ENCODE data around the gene PRRX1.

GRCh38 chr1:170660871-170661645 lies 2.9 kb upstream of the PRRX1 start:
- TF ChIP-seq, protein P1, sequence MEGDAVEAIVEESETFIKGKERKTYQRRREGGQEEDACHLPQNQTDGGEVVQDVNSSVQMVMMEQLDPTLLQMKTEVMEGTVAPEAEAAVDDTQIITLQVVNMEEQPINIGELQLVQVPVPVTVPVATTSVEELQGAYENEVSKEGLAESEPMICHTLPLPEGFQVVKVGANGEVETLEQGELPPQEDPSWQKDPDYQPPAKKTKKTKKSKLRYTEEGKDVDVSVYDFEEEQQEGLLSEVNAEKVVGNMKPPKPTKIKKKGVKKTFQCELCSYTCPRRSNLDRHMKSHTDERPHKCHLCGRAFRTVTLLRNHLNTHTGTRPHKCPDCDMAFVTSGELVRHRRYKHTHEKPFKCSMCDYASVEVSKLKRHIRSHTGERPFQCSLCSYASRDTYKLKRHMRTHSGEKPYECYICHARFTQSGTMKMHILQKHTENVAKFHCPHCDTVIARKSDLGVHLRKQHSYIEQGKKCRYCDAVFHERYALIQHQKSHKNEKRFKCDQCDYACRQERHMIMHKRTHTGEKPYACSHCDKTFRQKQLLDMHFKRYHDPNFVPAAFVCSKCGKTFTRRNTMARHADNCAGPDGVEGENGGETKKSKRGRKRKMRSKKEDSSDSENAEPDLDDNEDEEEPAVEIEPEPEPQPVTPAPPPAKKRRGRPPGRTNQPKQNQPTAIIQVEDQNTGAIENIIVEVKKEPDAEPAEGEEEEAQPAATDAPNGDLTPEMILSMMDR (tag by site-specific recombination; IDR thresholded peaks at IDR 0.05), result no peak
- TF ChIP-seq ZNF670 (tag by site-specific recombination; IDR thresholded peaks at IDR 0.05; ENCODE audit: low read depth), result no peak
- no peak for TF ChIP-seq ZNF830 (tag by site-specific recombination; IDR thresholded peaks at IDR 0.05; ENCODE audit: low read depth)
- no peak for TF ChIP-seq YY1 (tag by site-specific recombination; IDR thresholded peaks at IDR 0.05)
- no peak for TF ChIP-seq ZNF48 (tag by site-specific recombination; IDR thresholded peaks at IDR 0.05)
- TF ChIP-seq ZNF449 (tag by site-specific recombination; IDR thresholded peaks at IDR 0.05), result no peak
- TF ChIP-seq ZNF26 (tag by site-specific recombination; IDR thresholded peaks at IDR 0.05), result no peak
- TF ChIP-seq ZNF658 (tag by site-specific recombination; IDR thresholded peaks at IDR 0.05), result no peak
- TF ChIP-seq, protein P2, sequence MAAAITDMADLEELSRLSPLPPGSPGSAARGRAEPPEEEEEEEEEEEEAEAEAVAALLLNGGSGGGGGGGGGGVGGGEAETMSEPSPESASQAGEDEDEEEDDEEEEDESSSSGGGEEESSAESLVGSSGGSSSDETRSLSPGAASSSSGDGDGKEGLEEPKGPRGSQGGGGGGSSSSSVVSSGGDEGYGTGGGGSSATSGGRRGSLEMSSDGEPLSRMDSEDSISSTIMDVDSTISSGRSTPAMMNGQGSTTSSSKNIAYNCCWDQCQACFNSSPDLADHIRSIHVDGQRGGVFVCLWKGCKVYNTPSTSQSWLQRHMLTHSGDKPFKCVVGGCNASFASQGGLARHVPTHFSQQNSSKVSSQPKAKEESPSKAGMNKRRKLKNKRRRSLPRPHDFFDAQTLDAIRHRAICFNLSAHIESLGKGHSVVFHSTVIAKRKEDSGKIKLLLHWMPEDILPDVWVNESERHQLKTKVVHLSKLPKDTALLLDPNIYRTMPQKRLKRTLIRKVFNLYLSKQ (tag by site-specific recombination; IDR thresholded peaks at IDR 0.05; ENCODE audit: borderline replicate concordance), result no peak
- TF ChIP-seq ZNF274 (IDR thresholded peaks at IDR 0.05; ENCODE audit: low read length), result no peak
- TF ChIP-seq ZNF274 (tag by site-specific recombination; IDR thresholded peaks at IDR 0.05; ENCODE audit: borderline replicate concordance), result no peak
- TF ChIP-seq ZNF184 (tag by site-specific recombination; IDR thresholded peaks at IDR 0.05), result no peak
- no peak for TF ChIP-seq ZNF239 (tag by site-specific recombination; IDR thresholded peaks at IDR 0.05)
- TF ChIP-seq, protein P3, sequence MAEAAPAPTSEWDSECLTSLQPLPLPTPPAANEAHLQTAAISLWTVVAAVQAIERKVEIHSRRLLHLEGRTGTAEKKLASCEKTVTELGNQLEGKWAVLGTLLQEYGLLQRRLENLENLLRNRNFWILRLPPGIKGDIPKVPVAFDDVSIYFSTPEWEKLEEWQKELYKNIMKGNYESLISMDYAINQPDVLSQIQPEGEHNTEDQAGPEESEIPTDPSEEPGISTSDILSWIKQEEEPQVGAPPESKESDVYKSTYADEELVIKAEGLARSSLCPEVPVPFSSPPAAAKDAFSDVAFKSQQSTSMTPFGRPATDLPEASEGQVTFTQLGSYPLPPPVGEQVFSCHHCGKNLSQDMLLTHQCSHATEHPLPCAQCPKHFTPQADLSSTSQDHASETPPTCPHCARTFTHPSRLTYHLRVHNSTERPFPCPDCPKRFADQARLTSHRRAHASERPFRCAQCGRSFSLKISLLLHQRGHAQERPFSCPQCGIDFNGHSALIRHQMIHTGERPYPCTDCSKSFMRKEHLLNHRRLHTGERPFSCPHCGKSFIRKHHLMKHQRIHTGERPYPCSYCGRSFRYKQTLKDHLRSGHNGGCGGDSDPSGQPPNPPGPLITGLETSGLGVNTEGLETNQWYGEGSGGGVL (tag by site-specific recombination; IDR thresholded peaks at IDR 0.05), result no peak
- TF ChIP-seq ZNF140 (tag by site-specific recombination; IDR thresholded peaks at IDR 0.05), result no peak
